Measurements from ENCODE around the gene FMNL1.

GRCh38 chr17:45293413-45294211 lies 71.9 kb downstream of the FMNL1 start:
- TF ChIP-seq POLR2A (IDR thresholded peaks at IDR 0.05) (no peak), CTCF (IDR thresholded peaks at IDR 0.05) (no peak)
